Measurements from ENCODE around the gene FAH.

DNA sequence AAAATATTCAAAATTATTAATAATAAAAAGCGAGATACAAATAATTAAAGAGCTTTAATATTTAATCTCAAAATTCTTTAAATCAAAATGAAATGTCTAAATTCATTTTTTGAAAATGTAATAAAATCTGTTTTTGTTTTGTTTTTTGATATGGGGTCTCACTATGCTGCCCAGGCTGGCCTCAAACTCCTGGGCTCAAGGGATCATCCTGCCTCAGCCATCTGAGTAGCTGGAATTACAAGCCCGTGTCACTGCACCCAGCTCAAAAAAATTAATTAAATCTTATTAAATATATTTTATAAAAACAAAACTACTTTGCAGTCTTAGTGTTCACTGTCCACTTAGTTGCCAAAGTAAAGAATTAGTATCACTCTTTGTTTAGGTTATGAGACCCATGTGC is 38.4 kb downstream of the FAH start:
- TF ChIP-seq EZH2 (IDR thresholded peaks at IDR 0.05) (no peak), POLR2AphosphoS5 (IDR thresholded peaks at IDR 0.05; ENCODE audit: borderline replicate concordance, low read depth, low read length) (no peak)

Data from SK-N-MC (cell line).